ENCODE results near the gene SYT9. TPM values are rescaled to one million over a fixed set of nuclear protein-coding genes. Genes with fewer than 3 reads are reported as not detected.

Gene SYT9
- total RNA-seq, 2 experiments from 2014 or later: not detected

DNA sequence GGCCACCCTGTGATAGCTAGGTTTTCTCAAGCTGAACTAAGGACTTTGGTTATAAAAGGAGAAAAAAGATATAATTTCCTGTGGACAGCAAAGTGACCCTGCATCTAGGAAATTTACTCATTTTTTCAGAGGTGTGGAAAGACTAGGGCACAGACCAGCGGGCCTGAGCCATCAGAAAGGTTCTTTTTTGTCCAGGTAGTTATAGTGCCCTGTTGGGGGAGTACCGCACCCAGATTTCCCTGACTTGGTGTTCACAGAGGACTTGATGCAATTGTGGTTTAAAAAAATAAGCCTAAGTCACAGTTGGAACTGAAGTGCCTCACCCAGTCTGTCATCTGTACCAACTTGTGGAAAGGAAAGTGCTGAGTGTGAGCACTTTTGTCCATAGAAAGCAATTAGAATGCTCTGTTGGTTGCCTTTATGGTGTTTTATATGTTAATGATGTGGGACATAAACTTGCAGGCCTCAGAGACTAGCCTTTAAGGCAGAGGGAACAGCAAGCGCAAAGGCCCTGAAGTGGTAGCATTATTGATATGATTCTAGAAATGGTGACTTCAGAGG is 3.1 kb downstream of the SYT9 start:
- Mint-ChIP-seq H3K36me3 (ENCODE audit: low read depth) (no peaks in the 10 kb centered on the region), H3K4me3 (no peak overlapping the region), H3K9me3 (no peaks in the 10 kb centered on the region), H3K27ac (no peak overlapping the region), H3K27me3 (peaks cover 61% of the 10 kb centered on the region), H3K4me1 (peaks cover 5% of the 10 kb centered on the region)
- POLR2A ChIA-PET: no interaction called here
- no peak for DNase-seq
- CTCF ChIA-PET: no interaction called here

DNA sequence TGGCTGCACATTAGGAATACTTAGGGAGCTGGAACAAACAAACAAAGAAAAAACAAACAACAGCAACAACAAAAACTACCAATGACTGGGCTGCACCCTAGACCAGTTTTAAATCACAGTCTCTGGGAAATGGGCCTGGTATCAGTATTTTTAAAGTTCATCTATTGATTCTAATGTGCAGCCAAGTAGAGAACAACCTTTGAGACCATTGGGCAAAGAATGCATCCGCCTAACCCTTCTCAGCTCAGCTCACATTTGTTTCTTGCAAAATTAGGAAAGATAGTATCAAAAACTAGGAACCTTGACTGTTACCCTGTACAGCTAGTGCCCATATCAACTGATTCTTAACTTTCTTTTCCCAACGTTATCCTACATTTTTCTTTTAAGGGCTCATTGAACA is 5.2 kb downstream of the SYT9 start:
- H3K9me3 Mint-ChIP-seq: no peaks in the 10 kb centered on the region
- peaks cover 48% of the 10 kb centered on the region for H3K27me3 Mint-ChIP-seq
- POLR2A ChIA-PET: no interaction called here
- CTCF ChIA-PET: no interaction called here
- no peak overlapping the region for H3K4me3 Mint-ChIP-seq
- no peak for DNase-seq
- peaks cover 4% of the 10 kb centered on the region for H3K4me1 Mint-ChIP-seq
- H3K27ac Mint-ChIP-seq: no peak overlapping the region
- no peaks in the 10 kb centered on the region for H3K36me3 Mint-ChIP-seq (ENCODE audit: low read depth)

GRCh38 chr11:7257724-7258123 is 6.0 kb downstream of the SYT9 start:
- Mint-ChIP-seq H3K27ac (no peak overlapping the region), H3K27me3 (peaks cover 46% of the 10 kb centered on the region), H3K4me1 (peaks cover 1% of the 10 kb centered on the region), H3K4me3 (no peak overlapping the region), H3K36me3 (ENCODE audit: low read depth) (no peaks in the 10 kb centered on the region), H3K9me3 (no peaks in the 10 kb centered on the region)
- POLR2A ChIA-PET: no interaction called here
- CTCF ChIA-PET: no interaction called here
- DNase-seq: no peak

- H3K9me3 Mint-ChIP-seq: no peaks in the 10 kb centered on the region
- no peaks in the 10 kb centered on the region for H3K4me1 Mint-ChIP-seq
- DNase-seq: no peak
- ChIA-PET POLR2A (no interaction called here), CTCF (no interaction called here)
- H3K27me3 Mint-ChIP-seq: peaks cover 16% of the 10 kb centered on the region
- H3K36me3 Mint-ChIP-seq (ENCODE audit: low read depth): no peaks in the 10 kb centered on the region
- H3K4me3 Mint-ChIP-seq: no peak overlapping the region
- H3K27ac Mint-ChIP-seq: no peak overlapping the region
Observed at GRCh38 chr11:7261578-7261977, 9.9 kb downstream of the SYT9 start.

DNA sequence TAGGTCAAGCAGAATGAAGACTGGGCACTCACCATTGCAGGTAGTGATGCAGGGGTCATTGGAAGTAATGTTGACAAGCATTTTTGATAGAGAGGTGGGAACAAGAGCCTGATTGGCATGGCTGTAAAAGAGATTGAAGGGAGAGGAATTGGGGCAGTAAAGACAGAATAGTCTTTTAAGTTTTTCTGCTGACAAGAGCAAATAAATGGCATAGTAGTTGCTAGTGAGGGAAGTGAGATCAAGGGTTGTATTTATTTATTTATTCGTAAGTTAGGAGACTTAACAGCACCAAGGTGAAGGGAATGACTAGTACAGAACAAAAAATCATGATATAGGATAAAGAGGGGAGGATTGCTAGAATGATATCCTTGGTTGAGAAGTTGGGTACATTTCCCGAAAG is 11.0 kb downstream of the SYT9 start:
- Mint-ChIP-seq H3K4me3 (no peak overlapping the region), H3K36me3 (ENCODE audit: low read depth) (no peaks in the 10 kb centered on the region), H3K4me1 (no peaks in the 10 kb centered on the region), H3K27me3 (peaks cover 12% of the 10 kb centered on the region), H3K27ac (no peak overlapping the region), H3K9me3 (no peaks in the 10 kb centered on the region)
- POLR2A ChIA-PET: no interaction called here
- CTCF ChIA-PET: interaction anchor here (0.5 kb wide), 1 partner anchor 919 kb away, joined by 3 read pairs; no protein-coding TSS in a partner anchor
- no peak for DNase-seq

- POLR2A ChIA-PET: no interaction called here
- no peak for DNase-seq
- H3K9me3 Mint-ChIP-seq: no peaks in the 10 kb centered on the region
- no peaks in the 10 kb centered on the region for H3K4me1 Mint-ChIP-seq
- peaks cover 5% of the 10 kb centered on the region for H3K27me3 Mint-ChIP-seq
- CTCF ChIA-PET: no interaction called here
- H3K27ac Mint-ChIP-seq: no peak overlapping the region
- no peak overlapping the region for H3K4me3 Mint-ChIP-seq
- H3K36me3 Mint-ChIP-seq (ENCODE audit: low read depth): no peaks in the 10 kb centered on the region
Observed at GRCh38 chr11:7263842-7264241, 12.1 kb downstream of the SYT9 start.

- Mint-ChIP-seq H3K27me3 (peaks cover 2% of the 10 kb centered on the region), H3K4me3 (no peak overlapping the region), H3K36me3 (ENCODE audit: low read depth) (no peaks in the 10 kb centered on the region), H3K27ac (no peak overlapping the region), H3K4me1 (no peaks in the 10 kb centered on the region), H3K9me3 (no peaks in the 10 kb centered on the region)
- ChIA-PET CTCF (no interaction called here), POLR2A (no interaction called here)
- no peak for DNase-seq
Observed at GRCh38 chr11:7268758-7269157, 17.1 kb downstream of the SYT9 start.

GRCh38 chr11:7270233-7270865 is 18.6 kb downstream of the SYT9 start:
- Mint-ChIP-seq H3K4me3 (no peak overlapping the region), H3K9me3 (no peaks in the 10 kb centered on the region), H3K4me1 (no peaks in the 10 kb centered on the region), H3K27ac (no peak overlapping the region), H3K27me3 (peaks cover 4% of the 10 kb centered on the region), H3K36me3 (ENCODE audit: low read depth) (no peaks in the 10 kb centered on the region)
- CTCF ChIA-PET: no interaction called here
- POLR2A ChIA-PET: no interaction called here
- DNase-seq: no peak

GRCh38 chr11:7272373-7272772 is 20.7 kb downstream of the SYT9 start:
- no peak for DNase-seq
- H3K4me1 Mint-ChIP-seq: no peaks in the 10 kb centered on the region
- H3K4me3 Mint-ChIP-seq: no peak overlapping the region
- H3K27ac Mint-ChIP-seq: no peak overlapping the region
- ChIA-PET CTCF (interaction anchor here (0.7 kb wide), 2 partner anchors 311 to 952 kb away, joined by 3 to 4 read pairs; no protein-coding TSS in a partner anchor), POLR2A (no interaction called here)
- H3K36me3 Mint-ChIP-seq (ENCODE audit: low read depth): no peaks in the 10 kb centered on the region
- H3K9me3 Mint-ChIP-seq: no peaks in the 10 kb centered on the region
- H3K27me3 Mint-ChIP-seq: peaks cover 2% of the 10 kb centered on the region

DNA sequence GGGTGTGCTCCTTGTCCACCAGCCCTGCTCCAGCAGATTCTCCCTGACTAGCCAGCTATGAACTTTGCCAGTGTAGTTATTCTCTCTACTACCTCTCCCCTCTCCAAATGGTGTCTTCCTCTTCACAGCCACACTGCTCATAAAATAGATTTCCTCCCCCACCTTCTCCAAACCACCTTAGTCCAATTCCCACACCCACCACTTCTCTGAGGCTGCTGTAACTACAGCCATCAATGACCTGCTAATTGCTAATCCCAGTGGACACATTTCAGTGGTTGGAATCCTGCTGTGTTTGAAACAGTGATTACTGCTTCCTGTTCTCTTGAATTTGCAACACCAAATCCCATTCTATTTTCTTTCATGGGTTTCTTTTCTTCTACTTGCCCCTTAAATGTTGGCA is 23.4 kb downstream of the SYT9 start:
- no peaks in the 10 kb centered on the region for H3K9me3 Mint-ChIP-seq
- H3K27ac Mint-ChIP-seq: no peak overlapping the region
- DNase-seq: no peak
- H3K4me1 Mint-ChIP-seq: no peaks in the 10 kb centered on the region
- no peak overlapping the region for H3K4me3 Mint-ChIP-seq
- CTCF ChIA-PET: interaction anchor here (0.9 kb wide), 1 partner anchor 108 kb away, joined by 3 read pairs; no protein-coding TSS in a partner anchor
- peaks cover 2% of the 10 kb centered on the region for H3K27me3 Mint-ChIP-seq
- POLR2A ChIA-PET: no interaction called here
- H3K36me3 Mint-ChIP-seq (ENCODE audit: low read depth): no peaks in the 10 kb centered on the region

GRCh38 chr11:7278314-7278917 is 26.7 kb downstream of the SYT9 start:
- Mint-ChIP-seq H3K36me3 (ENCODE audit: low read depth) (no peaks in the 10 kb centered on the region), H3K9me3 (no peaks in the 10 kb centered on the region), H3K27me3 (peaks cover 7% of the 10 kb centered on the region), H3K4me1 (no peaks in the 10 kb centered on the region), H3K27ac (no peak overlapping the region), H3K4me3 (no peak overlapping the region)
- DNase-seq: peak; percentile 8
- CTCF ChIA-PET: interaction anchor here (1.2 kb wide), 1 partner anchor 182 kb away, joined by 4 read pairs; no protein-coding TSS in a partner anchor
- POLR2A ChIA-PET: no interaction called here

DNA sequence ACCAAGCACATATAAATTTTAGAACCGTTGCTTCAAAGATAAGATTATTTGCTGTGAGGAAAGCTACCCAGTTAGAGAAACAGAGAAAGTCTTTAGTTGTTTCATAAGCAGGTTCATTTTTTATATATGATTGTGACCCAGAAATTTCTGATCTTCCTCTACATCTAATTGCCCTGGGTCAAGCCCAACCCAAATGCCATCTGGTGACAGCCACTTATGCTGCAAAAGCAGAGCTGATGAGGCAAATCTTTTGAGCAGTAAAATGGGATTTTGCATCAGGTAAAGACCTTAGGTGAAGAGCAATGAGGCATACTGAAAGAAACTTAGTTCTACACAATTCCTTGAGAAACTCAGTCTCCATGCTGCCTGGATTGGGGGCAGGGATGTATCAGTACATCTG is 28.0 kb downstream of the SYT9 start:
- CTCF ChIA-PET: no interaction called here
- Mint-ChIP-seq H3K27ac (no peak overlapping the region), H3K4me3 (no peak overlapping the region), H3K9me3 (no peaks in the 10 kb centered on the region), H3K36me3 (ENCODE audit: low read depth) (no peaks in the 10 kb centered on the region), H3K27me3 (peaks cover 7% of the 10 kb centered on the region), H3K4me1 (no peaks in the 10 kb centered on the region)
- no peak for DNase-seq
- POLR2A ChIA-PET: no interaction called here

- Mint-ChIP-seq H3K36me3 (ENCODE audit: low read depth) (no peaks in the 10 kb centered on the region), H3K9me3 (no peaks in the 10 kb centered on the region), H3K4me3 (no peak overlapping the region), H3K27ac (no peak overlapping the region), H3K4me1 (no peaks in the 10 kb centered on the region), H3K27me3 (peaks cover 5% of the 10 kb centered on the region)
- ChIA-PET CTCF (no interaction called here), POLR2A (no interaction called here)
- DNase-seq: no peak
Observed at GRCh38 chr11:7281079-7281478, 29.4 kb downstream of the SYT9 start.

- no peak for DNase-seq
- no peak overlapping the region for H3K4me3 Mint-ChIP-seq
- ChIA-PET POLR2A (no interaction called here), CTCF (no interaction called here)
- H3K27ac Mint-ChIP-seq: no peak overlapping the region
- H3K4me1 Mint-ChIP-seq: no peaks in the 10 kb centered on the region
- peaks cover 5% of the 10 kb centered on the region for H3K27me3 Mint-ChIP-seq
- H3K36me3 Mint-ChIP-seq (ENCODE audit: low read depth): no peaks in the 10 kb centered on the region
- peaks cover 5% of the 10 kb centered on the region for H3K9me3 Mint-ChIP-seq
Observed at GRCh38 chr11:7281809-7282208, 30.1 kb downstream of the SYT9 start.
